Endodermal cell (in vitro differentiated cells): Measurements from ENCODE around the gene CLEC18C. TPM values are rescaled to one million over a fixed set of nuclear protein-coding genes. Genes with fewer than 3 reads are reported as not detected.
"Not testable (repeated sequence)": the region's sequence is repeated elsewhere in the genome, so short reads cannot be mapped to it uniquely, and the experiment has no call there.

Source experiments
- DNase-seq: peaks from one replicate; pipeline ENCODE4 v3.0.0-alpha.2; 2017
- H3K27ac ChIP-seq: 2 replicates; pipeline ENCODE4 v1.5.1; 2013; ENCODE audit warnings: mild to moderate bottlenecking, low read depth, low read length, moderate library complexity
- H3K27me3 ChIP-seq: 2 replicates; pipeline ENCODE4 v1.6.1; 2013; ENCODE audit warnings: mild to moderate bottlenecking, low read length, moderate library complexity; ENCODE audit not compliant: insufficient read depth, control insufficient read depth, poor library complexity, severe bottlenecking
- H3K36me3 ChIP-seq: 2 replicates; pipeline ENCODE4 v1.7.0; 2013; ENCODE audit warnings: mild to moderate bottlenecking, low read length, moderate library complexity; ENCODE audit not compliant: control insufficient read depth, insufficient read depth
- H3K4me1 ChIP-seq: one replicate; pipeline ENCODE4 v1.7.0; 2013; ENCODE audit warnings: low read length; ENCODE audit not compliant: control insufficient read depth, insufficient read depth
- H3K4me3 ChIP-seq: 2 replicates; pipeline ENCODE4 v1.5.1; 2013; ENCODE audit warnings: mild to moderate bottlenecking, low read length, moderate library complexity
- H3K9ac ChIP-seq: 2 replicates; pipeline ENCODE4 v1.6.1; 2013; ENCODE audit warnings: mild to moderate bottlenecking, low read length, moderate library complexity; ENCODE audit not compliant: poor library complexity, severe bottlenecking; ENCODE audit errors: extremely low read depth
- H3K9me3 ChIP-seq: 2 replicates; pipeline ENCODE4 v1.6.1; 2013; ENCODE audit warnings: mild to moderate bottlenecking, low read length, moderate library complexity; ENCODE audit not compliant: control insufficient read depth
- H3K27ac Mint-ChIP-seq: 2 replicates; pipeline ENCODE4 v1.8.0; 2020; ENCODE audit warnings: mixed read lengths
- H3K27me3 Mint-ChIP-seq: 2 replicates; pipeline ENCODE4 v1.8.0; 2021; ENCODE audit warnings: mild to moderate bottlenecking, mixed read lengths; ENCODE audit not compliant: insufficient read depth
- H3K36me3 Mint-ChIP-seq: 2 replicates; pipeline ENCODE4 v1.8.0; 2020; ENCODE audit warnings: low read depth, mixed read lengths
- H3K4me1 Mint-ChIP-seq: 2 replicates; pipeline ENCODE4 v1.8.0; 2020; ENCODE audit warnings: mixed read lengths
- H3K4me3 Mint-ChIP-seq: 2 replicates; pipeline ENCODE4 v1.8.0; 2020; ENCODE audit warnings: mild to moderate bottlenecking, moderate library complexity, mixed read lengths
- H3K9me3 Mint-ChIP-seq: 2 replicates; pipeline ENCODE4 v1.8.0; 2020; ENCODE audit warnings: mild to moderate bottlenecking, mixed read lengths
- WGBS, 2 experiments: methylation state at CpG; one replicate each; pipeline versions ENCODE4 v1.1.5 to v1.1.7; 2013; ENCODE audit warnings: missing lambda C conversion rate in 2 of 2, mixed read lengths in 1 of 2; ENCODE audit not compliant: insufficient coverage in 1 of 2, insufficient read length in 1 of 2; 5-methylcytosine and 5-hydroxymethylcytosine counted together
- total RNA-seq, 2 donors: library from RNA; stranded (reverse); fragmentation: NEBNext Ultra II Directional in 1 of 2; extraction: Animal tissue kit (Norgen Biotek cat#: 25700) in 1 of 2; gene quantifications; 2 replicates in 1 of 2; 3 replicates in 1 of 2; pipeline ENCODE4 v1.2.1, GENCODE V29; 2021

The CLEC18C gene
- total RNA-seq, 2 donors from 2014 or later = 0.20 TPM; not detected in 1

- WGBS, 2 experiments = no CpG with 5 or more reads among the region's 5 CpGs
Observed at GRCh38 chr16:70190574-70190973, 17.0 kb downstream of the CLEC18C start.

DNA sequence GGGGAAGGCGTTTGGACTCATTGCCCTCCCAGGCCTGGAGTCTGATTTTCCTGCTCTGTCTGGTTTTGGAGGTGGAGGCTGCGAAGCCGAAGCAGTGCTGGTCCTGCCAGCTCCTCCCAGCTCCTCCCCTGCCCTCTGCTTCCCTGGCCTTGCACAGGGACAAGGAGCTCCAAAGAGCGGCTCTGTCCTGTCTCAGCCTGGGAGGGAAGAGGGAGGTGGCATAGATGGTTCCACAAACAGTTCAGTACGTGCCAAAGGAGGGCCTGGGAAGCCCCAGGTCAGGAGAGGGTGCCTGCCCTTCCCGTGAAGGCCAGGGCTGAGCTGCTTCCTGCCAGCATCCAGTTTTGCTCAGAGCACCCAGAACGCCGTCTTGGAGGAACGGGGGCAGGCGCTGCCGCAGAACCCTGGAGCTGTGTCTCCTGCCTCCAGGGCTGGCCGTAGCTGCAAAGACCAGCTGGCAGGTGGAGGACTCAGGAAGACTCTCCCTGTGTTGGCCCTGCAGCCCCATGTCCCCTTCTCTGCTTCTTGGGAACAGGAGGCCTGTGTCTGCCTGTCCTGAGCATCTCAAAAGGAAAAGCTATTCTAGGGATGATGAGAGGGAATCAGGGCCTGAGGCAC is 23.2 kb downstream of the CLEC18C start:
- H3K27me3 Mint-ChIP-seq, H3K4me3 ChIP-seq, H3K27me3 ChIP-seq, H3K27ac Mint-ChIP-seq, H3K9me3 ChIP-seq, DNase-seq, H3K27ac ChIP-seq, H3K4me1 ChIP-seq, H3K4me3 Mint-ChIP-seq, H3K36me3 Mint-ChIP-seq, H3K9me3 Mint-ChIP-seq, H3K9ac ChIP-seq, H3K4me1 Mint-ChIP-seq, H3K36me3 ChIP-seq: not testable (repeated sequence)
- WGBS, 2 experiments = 93 to 100% methylated on average over 2 to 6 of the region's 12 CpGs

More at GRCh38 chr16:70190574-70190973, 17.0 kb downstream of the CLEC18C start:
- not testable (repeated sequence) for H3K4me1 Mint-ChIP-seq, H3K36me3 Mint-ChIP-seq, H3K27me3 Mint-ChIP-seq, H3K4me3 ChIP-seq, H3K4me1 ChIP-seq, H3K27me3 ChIP-seq, DNase-seq, H3K9me3 Mint-ChIP-seq, H3K27ac ChIP-seq, H3K9ac ChIP-seq, H3K9me3 ChIP-seq, H3K36me3 ChIP-seq, H3K4me3 Mint-ChIP-seq, H3K27ac Mint-ChIP-seq

DNA sequence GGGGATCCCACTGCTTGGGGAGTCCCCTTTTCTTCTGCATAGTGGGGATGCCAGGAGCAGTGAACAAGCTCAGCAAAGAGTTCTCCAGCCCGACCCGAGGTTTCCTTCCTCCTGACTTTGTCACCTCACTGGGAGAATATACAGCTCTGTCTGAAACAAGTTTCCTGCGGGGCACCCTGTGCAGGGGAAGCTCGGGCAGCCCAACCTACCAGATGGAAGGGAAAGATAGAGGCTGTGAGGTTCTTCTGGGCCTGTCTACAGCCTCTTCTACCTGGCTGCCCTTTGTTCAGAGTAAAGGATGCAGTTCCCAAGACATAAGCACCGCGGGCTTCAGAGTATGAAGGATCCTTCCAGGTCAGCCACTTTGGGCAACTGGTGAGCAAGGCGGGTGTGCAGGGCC is 24.0 kb downstream of the CLEC18C start:
- H3K4me1 Mint-ChIP-seq, H3K36me3 Mint-ChIP-seq, DNase-seq, H3K4me3 ChIP-seq, H3K9ac ChIP-seq, H3K4me3 Mint-ChIP-seq, H3K27me3 Mint-ChIP-seq, H3K4me1 ChIP-seq, H3K9me3 ChIP-seq, H3K27ac ChIP-seq, H3K9me3 Mint-ChIP-seq, H3K36me3 ChIP-seq, H3K27ac Mint-ChIP-seq, H3K27me3 ChIP-seq: not testable (repeated sequence)
- WGBS, 2 experiments = 83 to 97% methylated on average over 1 to 7 of the region's 7 CpGs

DNA sequence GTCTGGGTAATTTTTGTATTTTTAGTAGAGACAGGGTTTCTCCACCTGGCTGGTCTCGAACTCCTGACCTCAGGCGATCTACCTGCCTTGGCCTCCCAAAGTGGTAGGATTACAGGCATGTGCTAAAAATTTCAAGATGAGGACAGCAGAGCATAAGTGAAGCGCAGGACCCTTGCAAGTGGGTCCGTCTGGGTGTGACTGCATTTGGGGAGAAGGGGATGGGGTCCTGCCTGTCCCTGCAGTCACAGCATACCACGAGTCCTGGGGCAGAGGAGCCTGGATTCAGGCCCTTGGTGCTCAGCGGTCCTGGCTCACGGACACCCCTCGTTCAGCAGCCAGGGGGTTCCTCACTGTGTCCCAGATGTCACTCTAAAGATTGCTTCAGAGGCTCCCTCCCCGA is 24.6 kb downstream of the CLEC18C start:
- DNase-seq, H3K36me3 ChIP-seq, H3K27ac Mint-ChIP-seq, H3K4me3 ChIP-seq, H3K27me3 ChIP-seq, H3K4me1 ChIP-seq, H3K27ac ChIP-seq, H3K4me1 Mint-ChIP-seq, H3K4me3 Mint-ChIP-seq, H3K27me3 Mint-ChIP-seq, H3K9me3 ChIP-seq, H3K9me3 Mint-ChIP-seq, H3K9ac ChIP-seq, H3K36me3 Mint-ChIP-seq: not testable (repeated sequence)
- WGBS, 2 experiments = 87 to 90% methylated on average over 6 to 9 of the region's 9 CpGs

DNA sequence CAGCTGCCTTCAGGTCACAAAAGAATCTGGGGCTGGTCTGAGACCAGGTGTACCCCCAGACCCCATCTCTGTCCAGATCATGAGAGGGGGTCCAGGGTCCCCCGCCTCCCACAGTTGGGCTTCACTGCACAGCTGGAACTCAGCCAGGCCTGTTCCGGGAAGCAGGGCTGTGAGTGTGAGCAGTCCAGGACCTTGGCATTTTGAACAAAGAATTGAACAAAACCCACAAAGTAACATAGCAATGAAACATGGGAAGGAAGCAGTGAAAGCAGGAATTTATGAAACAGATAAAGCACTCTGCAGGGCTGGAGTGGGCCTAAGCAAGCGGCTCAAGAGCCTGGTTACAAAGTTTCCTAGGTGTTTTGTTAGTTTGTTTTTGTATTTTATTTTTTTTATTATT is 25.1 kb downstream of the CLEC18C start:
- not testable (repeated sequence) for H3K4me1 ChIP-seq, H3K27me3 ChIP-seq, H3K36me3 Mint-ChIP-seq, H3K9me3 ChIP-seq, H3K27ac Mint-ChIP-seq, H3K36me3 ChIP-seq, H3K9ac ChIP-seq, H3K9me3 Mint-ChIP-seq, H3K4me3 Mint-ChIP-seq, H3K27ac ChIP-seq, H3K27me3 Mint-ChIP-seq, DNase-seq, H3K4me1 Mint-ChIP-seq, H3K4me3 ChIP-seq
- 96% methylated on average over 3 of the region's 3 CpGs; no CpG with 5 or more reads in 1 of the 2 experiments for WGBS, 2 experiments

DNA sequence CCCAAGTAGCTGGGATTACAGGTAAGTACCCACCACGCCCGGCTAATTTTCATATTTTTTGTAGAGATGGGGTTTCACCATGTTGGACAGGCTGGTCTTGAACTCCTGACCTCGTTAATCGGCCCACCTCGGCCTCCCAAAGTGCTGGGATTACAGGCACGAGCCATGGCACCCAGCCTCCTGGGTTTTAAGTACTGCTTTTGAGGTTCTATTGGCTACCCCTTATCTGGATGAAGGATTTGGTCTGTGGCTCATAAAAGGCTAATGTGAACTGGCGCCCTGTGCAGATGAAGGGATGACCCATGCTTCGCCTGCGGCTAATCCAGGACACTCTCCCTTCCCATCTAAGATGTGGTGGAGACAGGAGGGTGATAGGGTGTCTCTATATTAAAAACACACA is 25.6 kb downstream of the CLEC18C start:
- not testable (repeated sequence) for H3K36me3 Mint-ChIP-seq, H3K9me3 ChIP-seq, H3K4me1 Mint-ChIP-seq, H3K27me3 Mint-ChIP-seq, H3K27ac ChIP-seq, H3K4me1 ChIP-seq, H3K27me3 ChIP-seq, H3K4me3 Mint-ChIP-seq, H3K27ac Mint-ChIP-seq, DNase-seq, H3K36me3 ChIP-seq, H3K9me3 Mint-ChIP-seq, H3K4me3 ChIP-seq, H3K9ac ChIP-seq
- WGBS, 2 experiments = 78 to 86% methylated on average over 6 to 7 of the region's 9 CpGs

DNA sequence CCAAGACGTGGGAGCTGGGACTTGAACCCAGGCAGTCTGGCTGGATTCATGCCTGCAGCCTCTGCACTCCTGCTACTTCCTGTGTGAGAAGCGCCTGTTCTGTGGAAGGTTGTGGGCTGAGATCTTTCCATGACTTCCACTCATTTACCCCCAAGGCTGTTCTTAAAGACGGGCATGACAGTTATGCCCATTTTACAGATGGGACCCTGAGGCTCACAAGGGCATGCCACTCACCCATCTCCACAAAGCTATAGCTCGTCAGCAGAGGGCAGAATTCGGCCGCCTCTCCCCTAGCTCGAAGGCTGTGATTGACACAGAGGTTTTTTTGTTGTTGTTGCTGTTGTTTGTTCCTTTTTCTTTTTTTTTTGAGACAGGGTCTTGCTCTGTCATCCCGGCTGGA is 26.5 kb downstream of the CLEC18C start:
- H3K27ac ChIP-seq, H3K4me1 ChIP-seq, H3K4me3 Mint-ChIP-seq, H3K36me3 Mint-ChIP-seq, H3K27me3 Mint-ChIP-seq, H3K27ac Mint-ChIP-seq, H3K27me3 ChIP-seq, H3K36me3 ChIP-seq, H3K9me3 Mint-ChIP-seq, DNase-seq, H3K4me3 ChIP-seq, H3K9ac ChIP-seq, H3K9me3 ChIP-seq, H3K4me1 Mint-ChIP-seq: not testable (repeated sequence)
- WGBS, 2 experiments = 90% methylated on average over 3 of the region's 8 CpGs; no CpG with 5 or more reads in 1 of the 2 experiments
